Measurements from ENCODE around the gene BTBD9.

The BTBD9 gene

GRCh38 chr6:38599261-38599660 is 40.5 kb downstream of the BTBD9 start:
- DNase-seq (ENCODE audit: low read depth in 2 of 2): no peak

- DNase-seq (ENCODE audit: low read depth in 2 of 2): no peak
These were observed 45.6 kb downstream of the BTBD9 start for GRCh38 chr6:38593998-38594665.

GRCh38 chr6:38593409-38593808 is 46.3 kb downstream of the BTBD9 start:
- no peak for DNase-seq (ENCODE audit: low read depth in 2 of 2)

GRCh38 chr6:38591439-38591838 is 48.3 kb downstream of the BTBD9 start:
- DNase-seq (ENCODE audit: low read depth in 2 of 2): no peak

- no peak for DNase-seq (ENCODE audit: low read depth in 2 of 2)
These were observed 50.4 kb downstream of the BTBD9 start for GRCh38 chr6:38589367-38589720.

- DNase-seq (ENCODE audit: low read depth in 2 of 2): no peak
These were observed 50.9 kb downstream of the BTBD9 start for GRCh38 chr6:38588631-38589366.

GRCh38 chr6:38587766-38588362 is 51.9 kb downstream of the BTBD9 start:
- DNase-seq (ENCODE audit: low read depth in 2 of 2): no peak

GRCh38 chr6:38586992-38587391 is 52.7 kb downstream of the BTBD9 start:
- DNase-seq (ENCODE audit: low read depth in 2 of 2): no peak

GRCh38 chr6:38584731-38585130 is 55.0 kb downstream of the BTBD9 start:
- no peak for DNase-seq (ENCODE audit: low read depth in 2 of 2)

GRCh38 chr6:38583523-38583922 is 56.2 kb downstream of the BTBD9 start:
- no peak for DNase-seq (ENCODE audit: low read depth in 2 of 2)

GRCh38 chr6:38580030-38580429 is 59.7 kb downstream of the BTBD9 start:
- DNase-seq (ENCODE audit: low read depth in 2 of 2): no peak

- no peak for DNase-seq (ENCODE audit: low read depth in 2 of 2)
These were observed 60.6 kb downstream of the BTBD9 start for GRCh38 chr6:38579010-38579628.

- DNase-seq (ENCODE audit: low read depth in 2 of 2): no peak
These were observed 61.7 kb downstream of the BTBD9 start for GRCh38 chr6:38578075-38578474.

GRCh38 chr6:38577492-38577891 is 62.2 kb downstream of the BTBD9 start:
- DNase-seq (ENCODE audit: low read depth in 2 of 2): no peak

- DNase-seq (ENCODE audit: low read depth in 2 of 2): no peak
These were observed 65.8 kb downstream of the BTBD9 start for GRCh38 chr6:38573801-38574395.

- DNase-seq (ENCODE audit: low read depth in 2 of 2): no peak
These were observed 67.4 kb downstream of the BTBD9 start for GRCh38 chr6:38572186-38572813.

- DNase-seq (ENCODE audit: low read depth in 2 of 2): no peak
These were observed 68.0 kb downstream of the BTBD9 start for GRCh38 chr6:38571721-38572120.

- DNase-seq (ENCODE audit: low read depth in 2 of 2): no peak
These were observed 69.0 kb downstream of the BTBD9 start for GRCh38 chr6:38570750-38571149.

GRCh38 chr6:38567436-38567835 is 72.3 kb downstream of the BTBD9 start:
- no peak for DNase-seq (ENCODE audit: low read depth in 2 of 2)

- DNase-seq (ENCODE audit: low read depth in 2 of 2): no peak
These were observed 73.3 kb downstream of the BTBD9 start for GRCh38 chr6:38566295-38567030.

- no peak for DNase-seq (ENCODE audit: low read depth in 2 of 2)
These were observed 75.4 kb downstream of the BTBD9 start for GRCh38 chr6:38564301-38564700.

Measured in stimulated activated CD8-positive, alpha-beta memory T cell treated with anti-CD3 and anti-CD28 coated beads, Interleukin-2, amount 100 ng/mL, for 1 hour (primary cell).